Lower lobe of right lung (tissue), 2 donors: ENCODE measurements around the gene PSAP. TPM values are rescaled to one million over a fixed set of nuclear protein-coding genes. Genes with fewer than 3 reads are reported as not detected.
A peak's percentile ranks its signal among the peaks of the same experiment; 100 is the strongest.
"Not testable (repeated sequence)": the region's sequence is repeated elsewhere in the genome, so short reads cannot be mapped to it uniquely, and the experiment has no call there.

ENCODE experiments used
- ATAC-seq, 2 donors: fragments of 200-7000 bp; cut with Tn5 transposase; one replicate each; pipeline ENCODE4 v1.9.1; 2020 to 2022; ENCODE audit warnings: mild to moderate bottlenecking in 2 of 2, moderate library complexity in 2 of 2
- DNase-seq: peaks from one replicate; pipeline ENCODE4 v3.0.0-alpha.2; 2020
- H3K27ac ChIP-seq: fragments of 200-600 bp; one replicate; pipeline ENCODE4 v1.8.0; 2022
- H3K27me3 ChIP-seq: fragments of 200-600 bp; one replicate; pipeline ENCODE4 v1.8.0; 2022; ENCODE audit warnings: low read depth
- H3K36me3 ChIP-seq: fragments of 200-600 bp; one replicate; pipeline ENCODE4 v1.8.0; 2022; ENCODE audit warnings: mild to moderate bottlenecking
- H3K4me1 ChIP-seq: fragments of 200-600 bp; one replicate; pipeline ENCODE4 v1.8.0; 2022
- H3K4me3 ChIP-seq: fragments of 200-600 bp; one replicate; pipeline ENCODE4 v1.8.0; 2022; ENCODE audit warnings: mild to moderate bottlenecking
- H3K9me3 ChIP-seq: fragments of 200-600 bp; one replicate; pipeline ENCODE4 v1.8.0; 2022
- CTCF ChIP-seq: fragments of 200-600 bp; IDR thresholded peaks from one replicate; pipeline ENCODE4 v1.8.0; 2022; ENCODE audit warnings: antibody characterized with exemption, mild to moderate bottlenecking
- intact Hi-C: fragments of 100-400 bp; cut with DNase I; formaldehyde crosslinking; loops from one replicate; pipeline ENCODE4 v1.11.0; 2022
- total RNA-seq: library from RNA; stranded (reverse); fragmentation: NEBNext Ultra II Directional; extraction: Animal tissue kit (Norgen Biotek cat#: 25700); gene quantifications from one replicate; pipeline ENCODE4 v1.2.1, GENCODE V29; 2021
- donor health status: DM: no; HTN: yes; CAD: no; lungs with severe emphysema.

Gene PSAP
- total RNA-seq, 1 donor from 2014 or later, result 2,019 TPM

DNA sequence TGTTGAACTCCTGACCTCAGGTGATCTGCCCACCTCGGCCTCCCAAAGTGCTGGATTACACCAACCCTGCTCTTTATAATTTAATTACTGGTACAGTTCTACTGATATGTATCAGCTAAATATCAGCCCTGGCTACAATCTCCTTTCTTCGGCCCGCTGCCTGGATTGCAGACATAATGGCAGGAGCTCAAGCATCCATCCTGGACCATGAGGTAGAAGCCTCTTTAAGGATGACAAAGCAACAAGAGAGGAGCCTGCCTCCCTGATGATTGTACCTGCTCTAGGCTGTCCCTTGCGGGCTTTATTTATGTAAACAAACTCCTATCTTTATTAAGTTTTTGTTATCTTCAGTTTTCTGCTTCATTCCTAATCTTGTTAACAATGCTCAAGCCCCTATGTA lies 5.6 kb upstream of the PSAP start:
- H3K27me3 ChIP-seq, result no peaks in the 10 kb centered on the region
- no peak overlapping the region for H3K4me3 ChIP-seq
- DNase-seq (no peak), ATAC-seq (no peak)
- no peaks in the 10 kb centered on the region for H3K9me3 ChIP-seq
- peaks cover 26% of the 10 kb centered on the region for H3K4me1 ChIP-seq
- intact Hi-C loops, result no loop called here
- TF ChIP-seq CTCF, result no peak
- no peak overlapping the region for H3K27ac ChIP-seq
- no peaks in the 10 kb centered on the region for H3K36me3 ChIP-seq

DNA sequence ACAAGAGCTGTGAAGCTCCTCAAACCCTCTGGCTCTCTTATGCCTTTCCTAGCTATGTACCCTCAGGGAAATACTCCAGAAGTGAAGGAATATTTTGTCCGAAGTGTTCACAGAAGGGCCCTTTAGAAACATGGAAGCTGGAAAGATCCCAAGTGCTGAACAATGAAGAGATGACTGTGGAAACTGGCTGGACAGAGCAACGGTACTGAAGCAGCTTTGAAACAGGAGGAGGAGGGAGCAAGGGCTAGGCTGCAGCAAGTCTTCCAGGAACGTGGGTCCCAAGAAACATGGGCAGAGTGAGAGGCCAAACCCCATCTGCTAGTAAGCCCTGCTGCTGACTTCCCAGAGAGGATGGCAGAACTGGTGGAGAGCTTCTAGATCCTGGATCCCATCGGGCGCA lies 3.0 kb upstream of the PSAP start:
- no peak for DNase-seq
- Histone ChIP-seq H3K4me1 (peaks cover 23% of the 10 kb centered on the region), H3K36me3 (no peaks in the 10 kb centered on the region), H3K4me3 (no peak overlapping the region), H3K27ac (no peak overlapping the region), H3K27me3 (no peaks in the 10 kb centered on the region), H3K9me3 (no peaks in the 10 kb centered on the region)
- no peak for TF ChIP-seq CTCF
- ATAC-seq, result no peak
- intact Hi-C loops, result no loop called here

DNA sequence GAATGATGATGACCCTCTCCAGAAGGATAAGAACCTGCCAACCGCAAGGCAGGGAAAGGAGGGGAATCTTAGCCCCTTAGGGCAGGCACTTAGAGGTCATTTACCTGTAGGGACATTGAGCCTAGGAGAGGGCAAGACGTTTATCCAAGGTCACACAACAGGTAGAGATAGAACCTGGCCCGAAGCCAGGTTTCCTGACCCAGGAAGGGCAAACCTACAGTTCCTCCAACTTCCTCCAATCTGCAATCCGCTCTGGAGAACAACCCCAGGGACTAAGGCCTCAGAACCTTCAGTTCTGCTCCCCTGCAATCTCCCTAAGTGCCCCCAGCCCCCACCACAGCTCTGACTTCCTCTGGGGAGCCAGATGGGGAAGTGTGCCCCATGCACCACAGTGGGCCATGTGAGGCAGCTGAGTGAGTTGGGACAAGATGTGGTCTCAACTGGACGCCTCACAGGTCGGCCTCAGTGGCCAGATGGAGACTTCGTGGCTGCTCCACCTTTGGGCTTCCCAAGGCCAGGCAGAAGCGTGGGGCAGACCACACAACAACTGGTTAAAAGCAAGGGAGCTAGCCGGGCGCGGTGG lies 1.4 kb upstream of the PSAP start:
- intact Hi-C loops, result no loop called here
- Histone ChIP-seq H3K4me1 (peaks cover 39% of the 10 kb centered on the region), H3K4me3 (no peak overlapping the region), H3K9me3 (no peaks in the 10 kb centered on the region), H3K27me3 (no peaks in the 10 kb centered on the region), H3K27ac (peak overlapping the region; percentile 98), H3K36me3 (no peaks in the 10 kb centered on the region)
- peak; percentile 85 for DNase-seq
- ATAC-seq, result peak; percentile 11 to 44
- TF ChIP-seq CTCF, result no peak

GRCh38 chr10:71851465-71852095 lies 529 bp upstream of the PSAP start:
- DNase-seq, H3K36me3 ChIP-seq, ATAC-seq, H3K27me3 ChIP-seq, intact Hi-C loops, H3K9me3 ChIP-seq: not testable (repeated sequence)
- Histone ChIP-seq H3K27ac (peak overlapping the region; percentile 98), H3K4me3 (peak overlapping the region; percentile 99), H3K4me1 (peaks cover 48% of the 10 kb centered on the region)

- DNase-seq, result no peak
- Histone ChIP-seq H3K4me1 (peaks cover 58% of the 10 kb centered on the region), H3K27ac (peak overlapping the region; percentile 98), H3K27me3 (no peaks in the 10 kb centered on the region), H3K9me3 (no peaks in the 10 kb centered on the region), H3K4me3 (peak overlapping the region; percentile 99), H3K36me3 (no peaks in the 10 kb centered on the region)
- intact Hi-C loops, result no loop called here
- no peak for ATAC-seq
- no peak for TF ChIP-seq CTCF
Measured at GRCh38 chr10:71850021-71850742, 869 bp downstream of the PSAP start.

- Histone ChIP-seq H3K27me3 (no peaks in the 10 kb centered on the region), H3K27ac (peak overlapping the region; percentile 98), H3K36me3 (no peaks in the 10 kb centered on the region), H3K9me3 (no peaks in the 10 kb centered on the region), H3K4me3 (peak overlapping the region; percentile 99), H3K4me1 (peaks cover 58% of the 10 kb centered on the region)
- no peak for ATAC-seq
- TF ChIP-seq CTCF, result no peak
- DNase-seq, result no peak
- intact Hi-C loops, result no loop called here
Measured at GRCh38 chr10:71849461-71849908, 1.6 kb downstream of the PSAP start.
